NCI-H446 treated with DMSO at 0.1 percent for 48 hours (cell line): Measurements from ENCODE around the gene PDS5A.
"Not testable (repeated sequence)": the region's sequence is repeated elsewhere in the genome, so short reads cannot be mapped to it uniquely, and the experiment has no call there.

ENCODE experiments used
- DNase-seq: peaks from one replicate; lab custom pipeline; 2025; lab: John Stamatoyannopoulos, UW

The PDS5A gene, protein sequence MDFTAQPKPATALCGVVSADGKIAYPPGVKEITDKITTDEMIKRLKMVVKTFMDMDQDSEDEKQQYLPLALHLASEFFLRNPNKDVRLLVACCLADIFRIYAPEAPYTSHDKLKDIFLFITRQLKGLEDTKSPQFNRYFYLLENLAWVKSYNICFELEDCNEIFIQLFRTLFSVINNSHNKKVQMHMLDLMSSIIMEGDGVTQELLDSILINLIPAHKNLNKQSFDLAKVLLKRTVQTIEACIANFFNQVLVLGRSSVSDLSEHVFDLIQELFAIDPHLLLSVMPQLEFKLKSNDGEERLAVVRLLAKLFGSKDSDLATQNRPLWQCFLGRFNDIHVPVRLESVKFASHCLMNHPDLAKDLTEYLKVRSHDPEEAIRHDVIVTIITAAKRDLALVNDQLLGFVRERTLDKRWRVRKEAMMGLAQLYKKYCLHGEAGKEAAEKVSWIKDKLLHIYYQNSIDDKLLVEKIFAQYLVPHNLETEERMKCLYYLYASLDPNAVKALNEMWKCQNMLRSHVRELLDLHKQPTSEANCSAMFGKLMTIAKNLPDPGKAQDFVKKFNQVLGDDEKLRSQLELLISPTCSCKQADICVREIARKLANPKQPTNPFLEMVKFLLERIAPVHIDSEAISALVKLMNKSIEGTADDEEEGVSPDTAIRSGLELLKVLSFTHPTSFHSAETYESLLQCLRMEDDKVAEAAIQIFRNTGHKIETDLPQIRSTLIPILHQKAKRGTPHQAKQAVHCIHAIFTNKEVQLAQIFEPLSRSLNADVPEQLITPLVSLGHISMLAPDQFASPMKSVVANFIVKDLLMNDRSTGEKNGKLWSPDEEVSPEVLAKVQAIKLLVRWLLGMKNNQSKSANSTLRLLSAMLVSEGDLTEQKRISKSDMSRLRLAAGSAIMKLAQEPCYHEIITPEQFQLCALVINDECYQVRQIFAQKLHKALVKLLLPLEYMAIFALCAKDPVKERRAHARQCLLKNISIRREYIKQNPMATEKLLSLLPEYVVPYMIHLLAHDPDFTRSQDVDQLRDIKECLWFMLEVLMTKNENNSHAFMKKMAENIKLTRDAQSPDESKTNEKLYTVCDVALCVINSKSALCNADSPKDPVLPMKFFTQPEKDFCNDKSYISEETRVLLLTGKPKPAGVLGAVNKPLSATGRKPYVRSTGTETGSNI (N-terminal part only)

DNA sequence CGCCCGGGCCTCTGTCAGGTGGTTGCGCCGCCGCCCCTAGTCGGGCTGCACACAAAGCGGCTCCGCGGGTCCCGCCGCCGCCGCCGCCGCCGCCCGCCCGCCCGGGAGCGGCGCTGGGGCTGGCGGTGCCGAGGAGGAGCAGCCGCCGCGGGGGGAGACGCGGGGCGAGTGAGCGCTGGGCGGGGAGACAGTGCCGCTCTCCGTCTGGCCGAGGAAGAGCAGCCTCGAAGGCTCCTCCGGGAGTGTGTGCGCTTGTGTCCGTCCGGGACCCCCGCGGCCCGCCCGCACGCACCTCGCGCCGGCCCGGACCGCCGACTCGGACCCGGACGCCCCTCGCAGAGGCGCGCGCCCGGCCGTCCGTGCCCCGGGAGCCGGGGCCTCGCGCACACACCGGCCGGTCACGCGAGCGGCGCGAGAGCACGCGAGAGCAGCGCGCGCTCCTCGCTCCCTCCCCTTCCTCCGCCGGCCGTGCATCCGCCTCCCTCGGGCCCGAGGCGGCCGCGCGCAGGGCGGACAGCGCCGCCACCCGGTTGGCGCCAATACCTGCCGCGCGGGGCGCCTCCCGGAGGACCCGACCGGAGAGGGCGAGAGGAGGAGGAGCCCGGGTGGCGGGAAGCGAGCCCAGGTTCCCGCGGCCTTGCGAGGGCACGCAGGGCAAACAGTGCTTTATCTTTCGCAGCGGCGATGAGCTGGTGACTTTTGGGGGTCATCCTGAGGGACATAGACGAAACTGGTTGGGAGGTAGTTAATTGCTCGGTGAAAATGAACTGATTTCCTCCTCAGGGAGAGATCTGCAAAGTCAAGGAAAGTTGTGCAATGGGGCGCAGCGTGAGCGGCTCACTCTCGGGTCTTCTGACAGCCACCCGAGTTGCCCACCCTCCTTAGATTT, at the start of gene PDS5A:
PDS5A (minus strand) TSS at position 423 of the 889 bp plus-strand sequence. CDS start 1,334 bp downstream, outside the sequence.
- peak; percentile 70 for DNase-seq

DNA sequence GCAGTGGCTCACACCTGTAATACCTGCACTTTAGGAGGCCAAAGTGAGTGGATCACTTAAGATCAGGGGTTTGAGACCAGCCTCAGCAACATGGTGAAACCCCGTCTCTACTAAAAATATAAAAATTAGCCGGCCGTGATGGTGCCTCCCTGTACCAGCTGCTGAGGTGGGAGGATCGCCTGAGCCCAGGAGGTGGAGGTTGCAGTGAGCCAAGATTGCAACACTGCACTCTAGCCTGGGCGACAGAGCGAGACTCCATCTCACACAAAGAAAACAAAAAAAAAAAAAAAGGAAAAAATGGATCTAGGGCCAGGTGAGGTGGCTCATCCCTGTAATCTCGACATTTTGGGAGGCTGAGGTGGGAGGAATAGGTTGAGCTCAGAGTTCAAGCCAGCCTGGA, 46.3 kb upstream of the PDS5A start:
- not testable (repeated sequence) for DNase-seq

DNA sequence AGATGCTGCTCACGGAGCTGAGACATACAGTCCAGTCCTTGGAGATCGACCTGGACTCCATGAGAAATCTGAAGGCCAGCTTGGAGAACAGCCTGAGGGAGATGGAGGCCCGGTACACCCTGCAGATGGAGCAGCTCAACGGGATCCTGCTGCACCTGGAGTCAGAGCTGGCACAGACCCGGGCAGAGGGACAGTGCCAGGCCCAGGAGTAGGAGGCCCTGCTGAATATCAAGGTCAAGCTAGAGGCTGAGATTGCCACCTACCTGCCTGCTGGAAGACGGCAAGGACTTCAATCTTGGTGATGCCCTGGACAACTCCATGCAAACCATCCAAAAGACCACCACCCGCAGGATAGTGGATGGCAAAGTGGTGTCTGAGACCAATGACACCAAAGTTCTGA, 43.4 kb upstream of the PDS5A start:
- DNase-seq: not testable (repeated sequence)

DNA sequence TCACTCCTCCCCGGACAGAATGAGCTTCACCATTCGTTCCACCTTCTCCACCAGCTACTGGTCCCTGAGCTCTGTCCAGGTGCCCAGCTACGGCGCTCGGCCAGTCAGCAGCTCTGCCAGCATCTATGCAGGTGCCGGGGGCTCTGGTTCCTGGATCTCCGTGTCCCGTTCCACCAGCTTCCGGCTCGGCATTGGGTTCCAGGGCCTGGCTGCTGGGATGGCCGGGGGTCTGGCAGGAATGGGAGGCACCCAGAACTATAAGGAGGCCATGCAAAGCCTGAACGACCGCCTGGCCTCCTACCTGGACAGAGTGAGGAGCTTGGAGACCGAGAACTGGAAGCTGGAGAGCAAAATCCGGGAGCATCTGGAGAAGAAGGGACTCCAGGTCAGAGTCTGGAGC, 42.5 kb upstream of the PDS5A start:
- no peak for DNase-seq

DNA sequence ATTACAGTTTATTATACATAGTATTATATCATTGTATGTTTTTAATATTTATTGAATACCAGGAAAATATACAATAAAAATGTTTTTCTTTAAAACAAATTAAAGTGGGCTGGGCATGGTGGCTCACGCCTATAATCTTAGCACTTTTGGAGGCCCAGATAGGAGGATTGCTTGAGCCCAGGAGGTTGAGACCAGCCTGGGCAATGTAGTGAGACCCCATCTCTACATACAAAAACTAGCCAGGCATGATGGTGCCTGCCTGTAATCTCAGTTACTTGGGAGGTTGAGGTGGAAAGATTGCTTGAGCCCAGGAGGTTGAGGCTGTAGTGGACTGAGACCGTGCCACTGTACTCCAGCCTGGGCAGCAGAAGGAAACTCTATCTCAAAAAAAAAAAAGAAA, 38.3 kb upstream of the PDS5A start:
- no peak for DNase-seq

DNA sequence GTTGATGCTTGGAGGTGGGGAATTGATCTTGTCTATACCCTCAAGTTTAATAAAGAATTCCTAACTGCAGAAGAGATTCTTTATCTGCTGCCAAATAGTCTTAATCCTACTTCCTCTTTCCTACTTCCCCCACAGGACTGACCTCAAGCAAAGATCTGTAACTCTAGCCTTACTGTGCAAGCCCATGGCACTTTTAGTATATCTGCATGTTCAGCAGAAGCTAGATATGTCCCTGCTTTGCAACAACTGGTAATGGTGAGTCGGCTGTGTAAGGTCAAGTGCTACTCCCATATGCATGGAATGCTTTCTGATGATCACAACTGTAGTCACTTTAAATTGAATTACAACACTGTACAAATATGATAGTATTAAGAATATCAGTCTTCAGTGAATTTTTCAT, 26.3 kb upstream of the PDS5A start:
- DNase-seq: no peak

DNA sequence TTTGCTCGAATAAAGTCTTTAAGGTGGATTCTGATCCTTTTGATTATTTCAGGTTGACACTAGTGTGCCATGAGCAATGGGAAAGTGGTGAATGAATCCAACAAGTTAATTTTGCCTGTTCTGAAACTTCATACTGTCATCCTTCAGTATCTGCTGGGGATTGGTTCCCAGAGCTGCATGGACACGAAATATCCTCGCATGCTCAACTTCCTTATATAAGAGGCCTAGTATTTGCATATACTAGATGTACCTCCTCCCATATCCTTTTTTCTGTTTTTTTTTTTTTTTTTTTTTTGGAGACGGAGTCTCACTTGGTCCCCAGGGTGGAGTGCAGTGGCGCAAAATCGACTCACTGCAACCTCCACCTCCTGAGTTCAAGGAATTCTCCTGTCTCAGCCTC, 23.0 kb upstream of the PDS5A start:
- DNase-seq: no peak

DNA sequence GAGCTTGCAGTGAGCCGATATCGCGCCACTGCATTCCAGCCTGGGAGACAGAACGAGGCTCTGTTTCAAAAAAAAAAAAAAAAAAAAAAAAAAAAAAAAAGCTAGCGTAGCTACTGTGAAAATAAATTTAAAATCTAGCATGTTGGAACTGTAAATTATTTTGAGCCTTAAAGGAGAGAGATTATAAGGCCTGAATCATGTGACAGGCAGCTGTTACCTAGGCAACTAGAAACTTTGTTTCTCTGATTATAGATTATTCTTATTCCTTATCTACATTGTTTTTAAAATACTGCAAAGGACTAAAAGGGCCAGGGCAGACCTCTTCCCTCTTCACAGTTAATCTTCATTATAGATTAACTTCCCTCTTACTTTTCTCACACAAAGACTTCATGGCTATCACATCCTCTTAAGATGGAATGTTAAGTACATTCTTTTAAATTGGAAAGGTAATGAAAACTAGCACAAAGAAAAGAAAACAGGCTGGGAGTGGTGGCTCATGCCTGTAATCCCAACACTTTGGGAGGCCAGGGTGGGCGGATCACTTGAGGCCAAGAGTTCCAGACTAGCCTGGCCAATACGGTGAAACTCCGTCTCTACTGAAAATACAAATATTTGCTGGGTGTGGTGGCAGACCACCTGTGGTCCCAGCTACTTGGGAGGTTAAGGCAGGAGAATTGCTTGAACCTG, 21.1 kb upstream of the PDS5A start:
- no peak for DNase-seq

DNA sequence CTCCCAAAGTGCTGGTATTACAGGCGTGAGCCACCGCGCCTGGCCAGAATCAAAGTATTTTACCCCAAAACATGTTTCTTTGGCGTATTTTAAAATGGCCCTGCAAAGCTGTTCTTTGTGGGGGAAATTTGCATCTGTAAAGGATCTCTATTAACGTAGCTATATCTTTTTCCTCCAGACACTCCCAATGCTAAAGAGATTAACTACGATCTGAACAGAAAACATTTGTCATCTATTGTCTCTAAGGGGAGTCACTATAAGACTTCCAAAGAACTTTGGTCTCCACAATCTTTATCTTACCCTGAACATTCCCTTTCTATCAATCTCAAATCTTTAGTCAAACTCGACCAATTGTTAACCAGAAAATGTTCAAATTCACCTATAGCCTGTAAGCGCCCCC, 19.1 kb upstream of the PDS5A start:
- DNase-seq: no peak

DNA sequence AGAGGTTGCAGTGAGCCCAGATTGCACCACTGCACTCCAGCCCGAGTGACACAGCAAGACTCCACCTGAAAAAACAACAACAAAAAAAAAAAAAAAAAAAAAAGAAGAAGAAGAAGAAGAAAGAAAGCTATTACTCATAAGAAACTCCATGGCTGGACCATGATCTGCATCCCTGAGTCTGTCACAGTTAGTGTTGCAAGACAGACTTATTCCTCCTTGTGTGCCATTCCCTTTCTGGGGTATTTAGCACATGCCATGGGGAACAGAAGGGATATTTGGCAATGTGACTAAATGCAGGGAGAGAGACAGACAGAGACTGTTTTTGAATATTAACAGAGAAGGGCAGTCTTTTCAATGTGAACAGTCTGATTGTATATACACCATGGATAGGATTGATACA, 16.7 kb upstream of the PDS5A start:
- no peak for DNase-seq

DNA sequence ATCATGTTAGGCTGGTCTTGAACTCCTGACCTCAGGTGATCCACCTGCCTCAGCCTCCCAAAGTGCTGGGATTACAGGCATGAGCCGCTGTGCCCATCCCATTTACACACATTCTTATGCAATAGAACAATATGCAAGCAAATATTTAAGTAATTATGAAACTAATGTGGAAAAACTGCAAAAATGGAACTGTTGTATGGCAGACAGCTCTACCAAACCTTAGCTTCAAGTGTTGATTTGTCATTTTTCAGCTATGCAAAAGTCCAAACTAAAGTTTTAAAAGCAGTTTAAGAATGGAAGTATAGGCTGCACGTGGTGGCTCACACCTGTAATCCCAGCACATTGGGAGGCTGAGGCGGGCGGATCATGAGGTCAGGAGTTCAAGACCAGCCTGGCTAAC, 11.7 kb upstream of the PDS5A start:
- not testable (repeated sequence) for DNase-seq

DNA sequence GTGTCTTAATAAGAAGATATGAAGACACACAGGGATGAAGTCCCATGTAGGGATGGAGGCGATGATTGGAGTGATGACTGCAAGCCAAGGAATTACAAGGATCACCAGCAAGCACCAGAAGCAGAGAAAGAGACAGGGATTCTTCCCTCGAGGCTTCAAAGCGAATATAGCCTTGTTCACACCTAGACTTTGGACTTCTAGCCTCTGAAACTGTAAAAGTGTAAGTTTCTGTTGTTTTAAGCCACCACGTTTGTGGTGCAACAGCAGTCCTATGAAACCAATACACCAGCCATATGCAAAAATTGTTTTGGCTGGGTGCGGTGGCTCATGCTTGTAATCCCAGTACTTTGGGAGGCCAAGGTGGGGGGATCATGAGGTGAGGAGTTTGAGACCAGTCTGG, 9.8 kb upstream of the PDS5A start:
- DNase-seq: no peak

DNA sequence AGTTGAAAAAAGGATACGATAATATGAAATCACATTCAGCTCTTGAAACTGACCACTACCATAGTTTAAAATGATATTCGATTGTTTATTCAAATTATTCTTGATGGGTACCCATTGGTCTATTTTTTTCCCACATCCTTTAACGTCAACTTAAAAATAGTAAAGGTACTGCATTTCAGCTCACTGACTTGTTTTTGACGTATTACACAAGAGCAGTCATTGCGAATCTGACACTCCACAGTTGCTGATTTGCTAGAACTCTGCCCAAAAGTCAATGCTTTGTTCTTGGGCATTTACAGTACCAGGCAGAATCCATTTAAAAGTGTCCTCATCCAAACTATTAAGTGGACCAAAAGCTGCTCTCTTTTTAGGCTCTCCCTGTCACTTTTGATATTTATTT, 1.2 kb upstream of the PDS5A start:
- no peak for DNase-seq

DNA sequence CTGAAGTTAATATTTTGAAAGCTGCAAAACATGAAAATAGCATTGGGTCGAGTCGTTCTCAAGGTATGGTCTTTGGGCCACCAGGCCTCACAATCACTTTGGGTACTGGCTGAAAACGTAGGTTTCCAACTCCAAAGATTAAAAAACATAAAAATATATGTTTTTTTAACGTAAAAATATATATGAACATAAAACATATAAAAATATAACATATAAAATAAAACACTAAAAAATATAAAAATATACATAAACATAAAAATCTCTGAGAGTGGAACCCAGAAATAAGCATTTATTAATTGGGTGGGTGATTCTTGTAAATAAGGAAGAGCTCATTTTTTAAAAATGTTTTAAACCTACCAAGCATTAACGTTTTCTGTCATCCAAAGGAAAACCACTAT, 666 bp upstream of the PDS5A start:
- DNase-seq: no peak

DNA sequence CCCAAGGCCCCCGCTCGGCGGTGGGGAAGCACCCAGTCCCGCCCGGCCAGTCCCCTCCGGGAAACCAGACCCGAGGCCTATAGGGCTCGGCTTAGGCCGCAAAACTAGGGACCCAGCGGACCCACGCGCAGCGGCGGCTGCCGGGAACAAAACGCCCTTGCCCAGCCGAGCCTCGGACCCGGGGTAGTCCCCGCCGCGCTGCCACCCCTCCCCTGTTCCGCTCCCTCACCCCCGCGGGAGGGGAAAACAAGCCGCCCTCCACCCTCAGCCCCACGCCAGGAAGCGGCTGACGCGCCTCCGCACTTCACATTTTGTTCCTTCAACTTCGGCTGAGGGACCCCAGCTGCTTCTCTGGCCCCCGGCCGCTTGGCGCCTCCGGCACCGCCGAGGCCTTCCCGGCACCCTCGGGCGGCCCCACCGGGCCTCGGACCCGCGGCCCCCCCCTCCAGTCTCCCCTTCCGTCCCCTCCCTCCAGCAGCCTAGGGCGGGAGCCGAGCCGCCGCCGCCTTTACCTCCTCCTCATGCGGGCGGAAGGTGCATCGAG, 694 bp downstream of the PDS5A start:
- no peak for DNase-seq

DNA sequence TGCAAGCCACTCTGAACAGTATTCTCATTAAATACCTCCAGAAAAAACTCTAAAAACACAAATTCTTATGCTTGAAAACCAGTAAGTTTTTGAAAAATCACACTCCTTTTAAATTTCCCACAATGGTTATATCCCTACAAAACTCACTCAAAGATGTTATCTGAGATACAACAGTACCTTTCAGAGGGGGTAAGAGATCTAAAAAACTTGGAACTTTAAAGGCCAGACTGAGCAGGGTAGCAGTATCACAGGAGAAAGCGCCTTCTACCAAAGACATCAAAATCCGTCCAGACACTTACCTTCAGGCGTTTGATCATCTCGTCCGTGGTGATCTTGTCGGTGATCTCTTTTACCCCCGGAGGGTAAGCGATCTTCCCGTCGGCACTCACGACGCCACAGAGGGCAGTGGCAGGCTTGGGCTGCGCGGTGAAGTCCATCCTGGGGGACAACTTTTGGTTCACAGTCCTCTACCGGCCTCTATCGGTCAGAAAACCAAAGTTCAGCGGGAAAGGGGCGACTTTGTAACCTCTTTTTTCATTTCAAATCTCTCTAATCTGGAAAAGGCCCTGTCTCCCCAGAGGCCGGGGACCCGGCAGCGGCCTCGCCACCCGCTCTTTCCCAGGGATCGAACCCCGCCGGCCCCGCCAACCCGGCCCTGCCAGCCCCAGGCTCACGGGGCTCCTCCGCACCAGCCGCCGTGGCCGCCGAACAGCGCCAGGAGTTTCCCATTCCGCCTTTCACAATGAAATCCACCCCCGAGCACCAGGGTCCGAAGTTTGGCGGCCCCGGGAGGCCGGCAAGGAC, 1.4 kb downstream of the PDS5A start:
- DNase-seq: peak; percentile 29

DNA sequence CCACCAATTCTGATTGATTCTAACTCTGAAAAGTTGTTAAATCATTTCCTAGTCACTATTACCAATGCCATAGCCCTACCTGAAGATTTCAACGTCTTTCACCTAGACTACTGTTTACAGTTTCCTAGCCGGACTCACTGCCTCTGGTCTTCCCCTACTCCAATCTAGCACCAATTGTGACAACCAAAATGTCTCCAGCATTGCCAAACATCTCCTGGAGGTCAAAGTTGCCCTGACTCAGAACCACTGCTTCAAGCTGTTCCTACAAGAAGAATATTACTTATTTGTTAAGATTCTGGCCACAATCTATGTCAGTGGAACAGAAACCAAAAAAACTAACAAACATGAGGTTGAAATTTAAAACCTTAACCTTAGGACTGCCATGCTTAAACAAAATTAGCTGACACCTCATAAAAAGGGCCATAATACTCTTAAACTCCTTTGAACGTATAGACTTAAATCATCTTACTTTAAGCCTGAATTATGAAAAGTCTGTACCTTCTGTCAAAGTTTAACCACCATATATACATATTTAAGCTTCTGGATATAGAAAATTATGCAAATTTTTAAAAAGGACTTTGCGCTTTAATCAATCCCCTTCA, 2.1 kb downstream of the PDS5A start:
- DNase-seq: no peak

DNA sequence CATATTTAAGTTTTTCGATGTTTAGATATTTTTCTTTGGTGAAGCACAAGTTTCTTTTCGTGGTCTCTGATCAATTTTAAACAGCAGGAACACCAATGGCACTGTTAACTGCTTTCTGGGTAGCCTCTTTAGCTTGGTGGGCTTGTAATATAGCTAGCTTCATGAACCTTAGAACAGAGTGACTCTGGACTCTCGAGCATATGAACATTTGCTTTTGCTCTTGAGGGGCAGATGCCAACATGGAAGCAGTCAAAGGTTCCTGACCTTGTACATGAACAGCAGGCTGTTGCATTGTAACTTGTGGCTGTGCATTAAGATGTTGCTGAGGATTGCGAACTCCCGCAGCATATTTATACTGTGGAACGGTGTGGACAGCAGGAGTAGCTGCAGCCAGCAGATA, 4.7 kb downstream of the PDS5A start:
- DNase-seq: not testable (repeated sequence)
